Thyroid gland (tissue), 4 donors: ENCODE results near the gene ELMO1.

Experiments
- CTCF ChIP-seq, 6 experiments: fragments of 200-600 bp in 3 of 6; fragments of 450-650 bp in 3 of 6; sonication (generic) in 3 of 6; IDR thresholded peaks; one replicate each; pipeline ENCODE4 v1.5.1; 2016 to 2019; ENCODE audit warnings: antibody characterized with exemption in 6 of 6, mild to moderate bottlenecking in 2 of 6, inconsistent platforms in 1 of 6, moderate library complexity in 1 of 6
- POLR2A ChIP-seq, 2 donors: fragments of 450-650 bp; IDR thresholded peaks; one replicate each; pipeline ENCODE4 v1.6.1; 2017; ENCODE audit warnings: antibody characterized with exemption in 2 of 2, mild to moderate bottlenecking in 2 of 2, moderate library complexity in 1 of 2

GRCh38 chr7:37245590-37245989 lies 203.1 kb downstream of the ELMO1 start:
- TF ChIP-seq CTCF (IDR thresholded peaks at IDR 0.05), result no peak
- no peak for TF ChIP-seq POLR2A (IDR thresholded peaks at IDR 0.05)
